Stimulated activated CD4-positive, alpha-beta T cell treated with anti-CD3 and anti-CD28 coated beads, Interleukin-15, amount 100 ng/mL, for 1 hour (primary cell): Measurements from ENCODE around the gene SEMA4A.
"Not testable (repeated sequence)": the region's sequence is repeated elsewhere in the genome, so short reads cannot be mapped to it uniquely, and the experiment has no call there.

Experiments
- DNase-seq, 2 donors: peaks; one replicate each; pipeline ENCODE4 v3.0.0-alpha.2; 2020; ENCODE audit warnings: low read depth in 1 of 2, low spot score in 1 of 2

The SEMA4A gene

DNA sequence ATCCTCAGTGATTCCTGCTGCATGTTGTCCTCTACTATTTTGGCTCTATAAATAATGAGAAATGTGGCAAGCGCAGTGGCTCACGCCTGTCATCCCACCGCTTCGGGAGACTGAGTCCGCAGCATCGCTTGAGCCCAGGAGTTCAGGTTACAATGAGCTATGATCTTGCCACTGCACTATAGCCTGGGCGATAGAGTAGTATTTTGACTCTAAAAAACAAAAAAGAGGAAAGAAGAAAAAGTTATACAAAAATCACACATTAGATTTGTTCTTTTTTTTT lies 39.8 kb downstream of the SEMA4A start:
- no peak for DNase-seq

DNA sequence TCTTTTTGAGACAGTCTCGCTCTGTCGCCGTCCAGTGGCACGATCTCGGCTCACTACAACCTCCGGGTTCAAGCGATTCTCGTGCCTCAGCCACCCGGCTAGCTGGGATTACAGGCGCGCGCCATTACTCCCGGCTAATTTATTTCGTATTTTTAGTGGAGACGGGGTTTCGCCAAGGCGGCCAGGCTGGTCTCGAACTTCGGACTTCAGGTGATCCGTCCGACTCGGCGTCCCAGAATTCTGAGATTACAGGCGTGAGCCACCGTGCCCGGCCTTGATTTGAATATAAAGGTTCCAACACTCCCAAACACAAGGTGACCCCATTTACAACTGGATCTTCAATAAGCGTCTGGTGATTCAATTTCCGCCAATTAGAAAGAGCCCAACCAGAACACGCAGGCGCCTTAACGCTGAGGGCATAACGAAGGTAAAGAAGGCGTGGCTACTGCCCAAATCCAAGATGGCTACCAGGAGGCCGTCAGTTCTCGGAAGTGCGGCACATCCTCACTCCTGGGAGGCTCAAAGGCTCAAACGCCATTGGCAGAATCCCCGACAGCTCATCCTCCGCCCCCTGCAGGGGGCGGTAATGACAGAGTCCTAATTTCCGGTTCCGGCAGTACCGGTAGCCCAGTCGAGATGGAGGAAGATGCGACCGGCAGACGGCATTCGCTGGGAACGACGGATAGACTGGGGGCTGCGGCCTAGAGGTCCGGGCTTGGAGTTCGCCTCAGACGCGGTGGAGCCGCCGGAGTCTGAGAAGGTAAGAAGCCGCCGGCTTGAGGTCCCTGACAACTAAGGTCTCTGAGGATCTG lies 40.3 kb downstream of the SEMA4A start, which contains the start of gene SLC25A44:
Gene SLC25A44 (plus strand): TSS at position 617 of the 812 bp plus-strand sequence. CDS start 5,744 bp downstream, outside the sequence.
- DNase-seq: peak; percentile 92 to 95

DNA sequence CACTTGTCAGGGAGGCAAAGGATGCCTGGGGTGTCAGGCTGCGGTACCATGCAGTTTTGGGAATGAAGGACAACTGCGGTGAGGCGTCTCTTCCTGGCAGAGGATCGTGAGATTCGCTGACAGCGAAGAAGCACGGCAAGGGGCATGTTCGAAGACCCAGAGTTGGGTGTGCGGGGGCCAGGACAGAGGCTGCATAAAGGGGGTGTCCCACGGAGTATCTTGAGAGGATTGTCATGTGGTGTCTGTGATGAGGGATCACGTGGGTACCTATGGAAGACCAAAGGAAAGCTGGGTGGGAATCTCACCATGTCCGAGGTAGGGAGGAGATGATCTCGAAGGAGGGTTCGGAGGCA lies 40.9 kb downstream of the SEMA4A start:
- no peak for DNase-seq

DNA sequence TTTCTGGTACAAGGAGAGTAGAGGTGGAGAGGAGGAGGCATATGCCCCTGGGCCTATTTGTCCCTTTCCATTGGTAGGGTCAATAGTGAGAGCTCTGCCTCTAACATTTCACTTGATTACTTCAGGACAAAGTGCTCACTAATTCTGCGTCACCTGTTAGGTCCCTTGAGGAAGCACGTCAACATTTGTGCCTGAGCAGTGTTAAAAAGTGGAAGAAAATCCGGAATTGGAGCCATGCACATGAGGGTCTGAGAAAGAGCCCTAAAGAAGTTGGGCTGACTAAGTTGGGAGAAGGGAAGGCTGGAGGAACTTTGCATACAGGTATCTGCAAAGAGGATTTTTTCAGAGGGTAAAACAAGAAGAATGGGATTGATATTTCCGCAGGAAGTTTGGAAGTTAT lies 42.5 kb downstream of the SEMA4A start:
- DNase-seq: no peak

DNA sequence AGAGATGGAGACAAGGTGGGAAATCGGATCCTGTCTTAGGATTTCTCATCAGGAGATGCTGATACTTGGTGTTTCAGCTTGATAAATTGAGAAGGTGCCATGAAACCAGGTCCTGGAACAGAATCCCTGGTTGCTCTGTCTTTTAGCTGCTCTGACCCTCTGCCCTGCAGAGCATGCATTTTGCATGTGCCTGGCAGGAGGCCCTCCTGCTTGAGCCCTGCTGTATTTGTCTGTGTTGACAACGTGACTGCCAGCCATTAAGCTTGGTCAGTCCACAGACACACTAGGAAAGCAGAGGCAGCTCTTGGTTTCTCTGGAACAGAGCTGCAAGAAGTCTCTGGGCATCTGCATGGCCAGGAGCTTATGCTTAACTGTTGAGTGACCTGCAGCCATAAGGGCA lies 43.1 kb downstream of the SEMA4A start:
- no peak for DNase-seq

DNA sequence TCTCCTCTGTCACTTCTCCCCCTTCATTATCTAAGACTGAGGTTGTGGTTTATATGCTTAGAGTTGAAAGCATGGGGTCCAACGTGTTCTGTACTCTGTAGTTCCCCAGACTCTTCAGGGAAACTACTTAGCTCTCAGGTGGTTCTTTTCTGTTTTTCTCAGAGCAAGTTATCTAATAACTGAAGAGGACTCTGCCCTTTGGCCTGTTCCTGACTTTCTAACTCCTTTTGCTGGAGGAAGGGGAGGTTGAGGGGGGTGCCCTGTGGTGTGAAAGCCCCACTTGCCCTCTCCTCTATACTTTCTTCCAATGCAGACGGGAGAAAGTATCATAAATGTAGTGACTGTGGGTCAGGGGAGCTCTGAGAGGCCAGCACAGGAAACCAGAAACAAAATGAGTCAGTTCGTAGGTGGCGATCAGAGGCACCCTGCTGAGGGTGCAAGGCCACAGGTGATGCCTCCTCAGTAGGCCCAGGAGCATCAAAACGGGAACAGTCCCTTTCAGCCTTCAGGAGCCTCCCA lies 45.5 kb downstream of the SEMA4A start:
- no peak for DNase-seq

DNA sequence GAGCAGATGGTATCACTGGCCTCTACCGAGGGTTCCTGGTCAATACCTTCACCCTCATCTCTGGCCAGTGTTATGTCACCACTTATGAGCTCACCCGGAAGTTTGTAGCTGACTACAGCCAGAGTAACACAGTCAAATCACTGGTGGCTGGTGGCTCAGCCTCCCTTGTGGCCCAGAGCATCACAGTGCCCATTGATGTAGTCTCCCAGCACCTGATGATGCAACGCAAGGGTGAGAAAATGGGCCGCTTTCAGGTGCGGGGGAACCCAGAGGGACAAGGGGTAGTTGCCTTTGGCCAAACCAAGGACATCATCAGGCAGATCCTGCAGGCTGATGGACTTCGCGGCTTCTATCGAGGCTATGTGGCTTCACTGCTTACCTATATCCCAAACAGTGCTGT lies 46.7 kb downstream of the SEMA4A start:
- DNase-seq: no peak

DNA sequence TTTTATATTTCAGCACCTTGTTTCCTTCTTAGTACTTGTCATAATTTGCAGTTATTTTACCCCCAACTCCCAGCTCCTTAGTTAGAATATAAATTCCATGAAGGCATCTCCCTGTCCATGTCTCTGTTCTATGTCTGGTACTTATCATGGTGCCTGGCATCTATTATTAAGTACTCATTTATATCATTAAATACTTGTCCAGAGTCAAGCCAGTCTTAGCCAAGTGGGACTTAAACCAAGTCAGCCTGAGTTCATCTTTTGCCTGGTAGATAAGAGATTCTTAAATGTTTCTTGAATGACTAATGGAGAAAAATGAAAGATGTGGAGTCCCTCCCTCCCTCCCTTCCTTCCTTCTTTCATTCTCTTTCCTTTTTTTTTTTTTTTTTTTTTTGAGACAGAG lies 49.9 kb downstream of the SEMA4A start:
- no peak for DNase-seq

DNA sequence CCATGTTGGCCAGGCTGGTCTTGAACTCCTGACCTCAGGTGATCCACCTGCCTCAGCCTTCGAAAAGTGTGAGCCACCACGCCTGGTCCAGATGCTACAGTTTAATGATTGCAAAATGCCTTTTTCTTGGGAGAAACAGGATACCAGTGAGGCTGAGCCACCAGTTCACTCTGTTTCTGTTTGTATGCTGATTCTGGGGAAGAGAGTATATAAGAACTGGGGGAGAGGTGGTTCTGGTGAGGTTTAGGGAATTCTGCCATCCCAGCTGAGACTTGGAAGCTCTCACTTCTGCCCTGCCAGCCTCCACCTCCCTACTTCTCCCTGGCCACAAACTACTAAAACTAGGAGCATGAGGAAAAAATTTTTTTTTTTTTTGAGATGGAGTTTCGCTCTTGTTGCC lies 51.3 kb downstream of the SEMA4A start:
- DNase-seq: no peak

DNA sequence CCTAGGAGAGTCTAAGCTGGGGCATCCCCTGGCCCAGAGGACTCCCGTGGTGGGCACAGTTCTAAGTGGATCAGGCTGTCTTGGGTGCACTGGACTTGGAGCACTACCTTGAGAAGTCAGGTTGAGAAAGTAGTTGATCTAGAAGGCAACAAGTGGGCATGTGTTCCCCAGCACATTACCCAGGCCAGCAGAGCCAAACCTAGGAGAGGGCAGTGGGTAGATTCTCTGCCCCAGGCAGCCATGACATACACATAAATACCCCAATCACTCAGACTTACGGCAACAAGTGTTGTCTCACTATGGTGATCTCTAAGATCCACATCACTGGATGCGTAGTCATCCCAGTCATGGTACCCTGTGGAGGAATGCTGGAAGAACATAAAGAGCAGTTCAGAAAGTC lies 57.9 kb downstream of the SEMA4A start:
- no peak for DNase-seq

DNA sequence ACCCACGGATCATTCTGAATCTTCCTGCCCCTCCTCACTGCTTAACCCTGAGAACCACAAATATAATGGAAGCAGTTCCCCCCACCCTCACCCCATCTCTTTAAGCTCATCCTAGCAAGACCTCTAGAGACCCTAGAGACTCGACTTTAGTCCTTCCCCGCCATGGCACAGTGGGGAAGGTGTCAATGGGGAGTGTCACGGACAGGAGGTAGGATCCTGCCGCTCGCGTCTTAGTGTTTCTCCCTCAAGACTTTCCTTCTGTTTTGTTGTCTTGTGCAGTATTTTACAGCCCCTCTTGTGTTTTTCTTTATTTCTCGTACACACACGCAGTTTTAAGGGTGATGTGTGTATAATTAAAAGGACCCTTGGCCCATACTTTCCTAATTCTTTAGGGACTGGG lies 58.7 kb downstream of the SEMA4A start:
- no peak for DNase-seq

DNA sequence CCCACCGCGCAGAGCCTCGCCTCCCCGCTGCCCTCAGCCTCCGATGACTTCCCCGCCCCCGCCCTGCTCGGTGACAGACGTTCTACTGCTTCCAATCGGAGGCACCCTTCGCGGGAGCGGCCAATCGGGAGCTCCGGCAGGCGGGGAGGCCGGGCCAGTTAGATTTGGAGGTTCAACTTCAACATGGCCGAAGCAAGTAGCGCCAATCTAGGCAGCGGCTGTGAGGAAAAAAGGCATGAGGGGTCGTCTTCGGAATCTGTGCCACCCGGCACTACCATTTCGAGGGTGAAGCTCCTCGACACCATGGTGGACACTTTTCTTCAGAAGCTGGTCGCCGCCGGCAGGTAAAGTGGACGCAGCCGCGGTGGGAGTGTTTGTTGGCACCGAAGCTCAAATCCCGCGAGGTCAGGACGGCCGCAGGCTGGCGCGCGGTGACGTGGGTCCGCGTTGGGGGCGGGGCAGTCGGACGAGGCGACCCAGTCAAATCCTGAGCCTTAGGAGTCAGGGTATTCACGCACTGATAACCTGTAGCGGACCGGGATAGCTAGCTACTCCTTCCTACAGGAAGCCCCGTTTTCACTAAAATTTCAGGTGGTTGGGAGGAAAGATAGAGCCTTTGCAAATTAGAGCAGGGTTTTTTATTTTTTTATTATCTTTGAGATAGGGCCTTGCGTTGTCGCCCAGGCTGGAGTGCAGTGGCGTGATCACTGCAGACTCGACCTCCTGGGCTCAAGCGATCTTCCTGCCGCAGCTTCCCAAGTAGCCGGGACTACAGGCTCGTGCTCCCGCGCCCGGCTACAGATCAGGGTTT lies 59.7 kb downstream of the SEMA4A start, which contains the start of gene PMF1:
Gene PMF1 (plus strand): TSS at position 175 of the 811 bp plus-strand sequence. CDS start 9 bp downstream, at position 184.
- DNase-seq: peak; percentile 90 to 91

DNA sequence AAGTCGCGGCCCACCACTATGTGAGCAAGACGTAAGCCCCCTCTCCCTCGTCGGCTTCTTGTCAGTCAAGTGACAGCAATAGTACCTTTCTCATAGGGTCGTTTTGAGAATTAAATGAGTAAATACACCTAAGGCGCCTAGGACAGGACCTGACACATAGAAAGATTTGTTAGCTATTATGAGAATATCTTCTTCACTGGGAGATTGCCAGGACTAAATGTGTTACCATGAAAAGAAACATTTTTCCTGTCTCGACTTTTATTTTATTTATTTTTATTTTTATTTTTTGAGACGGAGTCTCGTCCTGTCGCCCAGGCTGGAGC lies 60.2 kb downstream of the SEMA4A start:
- DNase-seq: no peak

DNA sequence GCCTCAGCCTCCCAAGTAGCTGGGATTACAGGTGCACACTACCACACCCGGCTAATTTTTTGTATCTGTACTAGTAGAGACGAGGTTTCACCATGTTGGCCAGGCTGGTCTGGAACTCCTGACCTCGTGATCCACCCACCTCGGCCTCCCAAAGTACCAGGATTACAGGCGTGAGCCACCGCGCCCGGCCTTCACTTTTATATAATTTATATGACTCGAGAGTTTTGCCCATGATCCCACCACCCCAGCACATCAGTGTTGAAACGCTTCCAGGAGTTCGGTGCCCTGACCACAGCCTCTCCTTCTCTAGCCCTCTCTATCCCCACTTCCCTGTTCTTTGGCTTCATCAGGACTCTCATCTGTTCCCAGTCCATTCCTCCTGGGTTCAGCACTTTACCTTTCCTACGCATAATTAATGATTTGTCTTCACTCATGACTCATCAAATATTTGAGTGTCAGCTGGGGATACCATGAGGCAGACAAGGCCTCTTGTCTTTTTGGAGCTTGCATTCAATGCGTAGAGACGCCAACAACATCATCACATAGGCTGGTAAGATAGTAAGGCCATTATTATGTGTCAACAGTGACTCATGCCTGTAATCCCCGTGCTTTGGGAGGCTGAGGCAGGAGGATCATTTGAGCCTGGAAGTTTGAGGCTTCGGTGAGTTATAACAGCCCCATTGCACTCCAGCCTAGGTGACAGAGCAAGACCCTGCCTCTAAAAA lies 60.8 kb downstream of the SEMA4A start:
- DNase-seq: no peak

DNA sequence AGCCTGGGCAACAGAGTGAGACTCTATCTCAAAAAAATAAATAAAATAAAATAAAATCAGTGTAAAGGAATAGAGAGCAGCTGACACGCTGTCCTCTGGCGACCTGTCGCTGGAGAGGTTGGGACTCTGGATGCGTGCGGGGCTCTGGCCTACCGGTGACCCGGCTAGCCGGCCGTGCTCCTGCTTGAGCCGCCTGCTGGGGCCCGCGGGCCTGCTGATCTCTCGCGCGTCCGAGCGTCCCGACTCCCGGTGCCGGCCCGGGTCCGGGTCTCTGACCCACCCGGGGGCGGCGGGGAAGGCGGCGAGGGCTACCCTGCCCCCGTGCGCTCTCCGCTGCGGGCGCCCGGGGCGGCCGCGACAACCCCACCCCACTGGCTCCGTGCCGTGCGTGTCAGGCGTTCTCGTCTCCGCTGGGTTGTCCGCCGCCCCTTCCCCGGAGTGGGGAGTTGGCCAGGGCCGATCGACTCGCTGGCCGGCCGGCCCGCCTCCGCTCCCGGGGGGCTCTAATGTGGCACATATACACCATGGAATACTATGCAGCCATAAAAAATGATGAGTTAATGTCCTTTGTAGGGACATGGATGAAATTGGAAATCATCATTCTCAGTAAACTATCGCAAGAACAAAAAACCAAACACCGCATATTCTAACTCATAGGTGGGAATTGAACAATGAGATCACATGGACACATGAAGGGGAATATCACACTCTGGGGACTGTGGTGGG lies 63.1 kb downstream of the SEMA4A start:
- not testable (repeated sequence) for DNase-seq

DNA sequence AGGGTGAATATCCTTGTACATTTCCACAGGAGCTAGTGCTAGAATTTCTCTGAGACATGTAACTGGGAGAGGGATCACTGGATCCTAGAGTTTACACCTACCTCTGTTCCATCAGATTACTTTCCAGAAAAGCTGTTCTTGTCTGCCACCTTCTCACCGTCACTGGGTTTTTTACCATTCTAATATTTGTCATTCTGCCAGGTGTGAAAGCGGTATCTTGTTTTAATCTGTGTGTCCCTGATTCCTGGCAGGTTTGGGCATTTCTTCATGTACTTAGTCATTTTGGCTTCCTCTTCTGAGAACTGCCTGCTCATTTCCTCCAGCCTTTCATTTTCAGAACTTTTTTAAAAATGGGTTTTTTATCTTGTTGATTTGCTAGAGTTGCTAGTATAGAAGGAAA lies 64.5 kb downstream of the SEMA4A start:
- no peak for DNase-seq

DNA sequence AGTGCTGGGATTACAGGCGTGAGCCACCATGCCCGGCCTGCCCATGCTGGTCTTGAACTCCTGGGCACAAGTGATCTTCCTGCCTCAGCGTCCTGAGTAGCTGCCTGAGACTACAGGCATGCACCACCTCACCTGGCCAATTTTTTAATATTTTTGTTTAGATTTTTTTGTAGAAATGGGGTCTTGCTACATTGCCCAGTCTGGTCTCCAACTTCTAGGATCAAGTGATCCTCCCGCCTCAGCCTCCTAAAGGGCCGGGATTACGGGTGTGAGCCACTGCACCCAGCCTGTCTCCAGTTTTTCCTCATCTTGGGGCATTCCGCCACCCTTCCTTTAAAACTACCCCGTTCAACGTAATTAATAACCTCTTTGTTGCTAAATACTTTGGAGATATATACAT lies 66.8 kb downstream of the SEMA4A start:
- DNase-seq: no peak

DNA sequence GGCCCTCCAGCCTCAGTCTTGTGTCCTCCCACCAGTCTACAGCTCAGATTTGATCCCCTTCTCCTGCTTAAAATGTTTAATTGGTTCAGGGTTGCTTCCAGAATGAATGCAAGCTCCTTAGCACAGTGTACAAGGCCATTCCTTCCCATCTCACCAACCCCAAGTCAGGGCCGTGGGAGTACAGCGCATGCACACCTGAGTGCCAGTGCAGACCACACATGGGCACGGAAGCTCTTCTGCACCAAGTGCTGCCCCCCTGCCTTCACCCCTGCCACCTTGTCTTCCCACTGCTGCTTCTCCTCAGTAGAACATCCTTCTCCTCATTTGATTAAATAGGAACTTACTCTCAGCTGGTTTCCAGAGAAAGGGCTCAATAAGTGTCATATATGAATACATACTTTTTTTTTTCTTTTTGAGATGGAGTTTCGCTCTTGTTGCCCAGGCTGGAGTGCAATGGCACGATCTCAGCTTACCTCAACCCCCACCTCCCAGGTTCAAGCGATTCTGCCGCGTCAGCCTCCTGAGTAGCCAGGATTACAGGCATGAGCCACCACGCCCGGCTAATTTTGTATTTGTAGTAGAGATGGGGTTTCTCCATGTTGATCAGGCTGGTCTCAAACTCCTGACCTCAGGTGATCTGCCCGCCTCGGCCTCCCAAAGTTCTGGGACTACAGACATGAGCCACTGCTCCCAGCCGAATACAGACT lies 68.8 kb downstream of the SEMA4A start:
- DNase-seq: no peak

DNA sequence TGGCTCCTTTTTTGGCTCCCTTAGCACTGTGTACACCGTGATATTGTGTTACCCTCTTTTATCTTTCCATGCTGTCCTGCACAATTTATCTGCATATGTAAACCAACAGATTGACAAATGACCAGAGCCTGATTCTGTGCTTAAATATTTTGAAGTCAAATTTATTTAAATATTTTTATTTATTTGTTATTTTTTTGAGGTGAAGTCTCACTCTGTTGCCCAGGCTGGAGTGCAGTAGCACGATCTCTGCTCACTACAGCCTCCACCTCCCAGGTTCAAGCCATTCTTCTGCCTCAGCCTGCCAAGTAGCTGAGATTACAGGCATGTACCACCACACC lies 72.3 kb downstream of the SEMA4A start:
- DNase-seq: no peak

DNA sequence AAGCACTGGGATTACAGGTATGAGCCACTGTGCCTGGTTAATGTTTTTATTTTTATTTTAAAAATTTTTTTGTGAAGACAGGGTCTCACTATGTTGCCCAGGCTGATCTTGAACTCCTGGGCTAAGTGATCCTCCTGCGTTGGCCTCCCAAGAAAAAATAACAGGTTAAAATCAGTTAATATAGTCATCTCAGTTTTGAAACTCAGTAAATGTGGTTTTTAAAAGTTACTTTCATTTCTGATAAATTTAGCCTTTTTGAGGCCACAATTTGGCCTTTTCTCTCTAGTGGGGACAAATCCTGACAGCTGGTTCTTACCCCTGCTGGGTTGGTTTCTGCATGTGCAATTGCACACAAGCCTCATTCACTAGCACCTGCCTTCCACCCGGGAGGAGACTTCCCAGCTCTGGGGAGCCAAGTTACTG lies 72.7 kb downstream of the SEMA4A start:
- DNase-seq: no peak

DNA sequence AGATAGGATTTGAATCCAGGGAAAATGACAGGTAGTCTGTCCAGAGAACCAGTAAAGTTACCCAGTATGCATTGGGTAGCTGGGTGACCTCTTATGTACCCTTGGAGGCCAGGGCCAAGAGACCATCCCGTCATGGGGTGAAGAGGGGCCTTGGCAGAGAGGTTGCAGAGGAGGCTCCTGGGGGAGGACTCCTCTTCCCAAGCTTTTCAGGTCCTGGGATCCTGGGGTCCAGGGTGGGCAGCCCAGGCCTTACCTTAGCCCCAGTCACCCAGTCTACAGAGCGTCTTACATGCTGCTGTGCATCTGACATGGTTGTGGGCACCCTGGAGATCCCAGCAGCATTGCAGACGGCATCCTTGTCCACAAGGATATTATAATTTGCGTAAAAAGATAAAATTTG lies 73.4 kb downstream of the SEMA4A start:
- no peak for DNase-seq
